B cell (primary cell): ENCODE data around the gene A1CF. TPM values are rescaled to one million over a fixed set of nuclear protein-coding genes. Genes with fewer than 3 reads are reported as not detected.

Source experiments
- ATAC-seq: fragments of 200-7000 bp; cut with Tn5 transposase; one replicate; pipeline ENCODE4 v1.10.0; 2021; ENCODE audit warnings: low read depth, mild to moderate bottlenecking, moderate number of reproducible peaks, moderate library complexity
- CTCF ChIA-PET: fragments of 350-600 bp; sonication (Branson Sonifier 250); formaldehyde crosslinking; loops from one replicate; lab custom pipeline; 2021; ENCODE audit warnings: antibody characterized with exemption, inconsistent platforms; lab: Charles Lee
- POLR2A ChIA-PET: fragments of 350-600 bp; sonication (Branson Sonifier 250); formaldehyde crosslinking; loops from one replicate; lab custom pipeline; 2021; ENCODE audit warnings: antibody characterized with exemption; lab: Charles Lee
- DNase-seq: peaks from one replicate; pipeline ENCODE4 v3.0.0; 2013
- H2AFZ ChIP-seq: 2 replicates; pipeline ENCODE4 v1.6.1; 2012; ENCODE audit warnings: mild to moderate bottlenecking, low read depth, low read length; ENCODE audit not compliant: insufficient read depth, poor library complexity, severe bottlenecking
- H3K27ac ChIP-seq, 2 donors: 1 replicate in 1 of 2; 2 replicates in 1 of 2; pipeline ENCODE4 v1.5.1; 2012 to 2013; ENCODE audit warnings: low read length in 2 of 2, mild to moderate bottlenecking in 2 of 2, moderate library complexity in 1 of 2
- H3K27me3 ChIP-seq, 4 experiments: fragments of 200-600 bp in 1 of 4; sonication (generic) in 1 of 4; replicated peaks in 1 of 4; 1 replicate in 2 of 4; 2 replicates in 2 of 4; pipeline versions ENCODE4 v1.6.1 to v1.7.0; 2013 to 2016; ENCODE audit warnings: low read length in 3 of 4, mild to moderate bottlenecking in 2 of 4, mixed read lengths in 1 of 4, moderate library complexity in 1 of 4; ENCODE audit not compliant: insufficient read depth in 4 of 4, control insufficient read depth in 3 of 4; ENCODE audit errors: control extremely low read depth in 1 of 4
- H3K36me3 ChIP-seq, 2 experiments: replicated peaks in 1 of 2; 1 replicate in 1 of 2; 2 replicates in 1 of 2; pipeline versions ENCODE4 v1.6.1 to v1.7.1; 2013; ENCODE audit warnings: low read length in 1 of 2; ENCODE audit not compliant: insufficient read depth in 2 of 2, control insufficient read depth in 1 of 2; ENCODE audit errors: control extremely low read depth in 1 of 2, extremely low read depth in 1 of 2
- H3K4me1 ChIP-seq, 2 donors: fragments of 200-600 bp in 1 of 2; sonication (generic) in 1 of 2; 1 replicate in 1 of 2; 2 replicates in 1 of 2; pipeline versions ENCODE4 v1.5.1 to v1.6.1; 2013 to 2017; ENCODE audit warnings: low read length in 2 of 2; ENCODE audit not compliant: control insufficient read depth in 2 of 2, insufficient read depth in 2 of 2
- H3K4me2 ChIP-seq: replicated peaks from 2 replicates; pipeline ENCODE3; 2012; ENCODE audit warnings: mild to moderate bottlenecking, low read depth, low read length; ENCODE audit not compliant: poor library complexity, severe bottlenecking
- H3K4me3 ChIP-seq, 5 experiments: fragments of 200-600 bp in 1 of 5; sonication (generic) in 1 of 5; 1 replicate in 3 of 5; 2 replicates in 2 of 5; pipeline versions ENCODE4 v1.5.1 to v1.7.0; 2011 to 2016; ENCODE audit warnings: low read length in 4 of 5, mild to moderate bottlenecking in 4 of 5, low read depth in 2 of 5, control low read depth in 1 of 5, moderate library complexity in 1 of 5; ENCODE audit not compliant: insufficient read depth in 1 of 5; ENCODE audit errors: control extremely low read depth in 1 of 5, extremely low read depth in 1 of 5
- H3K79me2 ChIP-seq: fragments of 200-600 bp; sonication (generic); one replicate; pipeline ENCODE4 v1.6.0; 2016; ENCODE audit warnings: low read length; ENCODE audit not compliant: control insufficient read depth, insufficient read depth
- H3K9ac ChIP-seq: fragments of 200-600 bp; sonication (generic); 2 replicates; pipeline ENCODE4 v1.6.1; 2017; ENCODE audit warnings: mild to moderate bottlenecking, low read length, moderate library complexity
- H3K9me3 ChIP-seq, 3 donors: one replicate each; pipeline versions ENCODE4 v1.6.1 to v1.7.1; 2013; ENCODE audit warnings: low read length in 2 of 3; ENCODE audit not compliant: control insufficient read depth in 2 of 3, insufficient read depth in 1 of 3; ENCODE audit errors: control extremely low read depth in 1 of 3
- H4K20me1 ChIP-seq: 2 replicates; pipeline ENCODE4 v1.6.0; 2012; ENCODE audit warnings: mild to moderate bottlenecking, low read length; ENCODE audit not compliant: insufficient read depth, control insufficient read depth, poor library complexity, severe bottlenecking
- H3K27ac Mint-ChIP-seq: one replicate; pipeline ENCODE4 v1.8.0; 2021; ENCODE audit warnings: mixed read lengths
- H3K27me3 Mint-ChIP-seq: one replicate; pipeline ENCODE4 v1.8.0; 2021; ENCODE audit warnings: mixed read lengths
- H3K4me1 Mint-ChIP-seq: one replicate; pipeline ENCODE4 v1.8.0; 2021; ENCODE audit warnings: mixed read lengths
- H3K4me3 Mint-ChIP-seq: one replicate; pipeline ENCODE4 v1.8.0; 2021; ENCODE audit warnings: mixed read lengths
- H3K9me3 Mint-ChIP-seq: one replicate; pipeline ENCODE4 v1.8.0; 2022; ENCODE audit warnings: mixed read lengths; ENCODE audit not compliant: insufficient read depth
- CTCF ChIP-seq: fragments of 200-600 bp; IDR thresholded peaks from one replicate; pipeline ENCODE4 v1.8.0; 2022; ENCODE audit warnings: antibody characterized with exemption, mild to moderate bottlenecking
- EZH2 ChIP-seq: IDR thresholded peaks from 2 replicates; pipeline ENCODE4 v1.6.1; 2012; ENCODE audit warnings: borderline replicate concordance, low read depth, mild to moderate bottlenecking, moderate library complexity, low read length; ENCODE audit not compliant: insufficient read depth, poor library complexity, severe bottlenecking
- WGBS: methylation state at CpG from one replicate; pipeline ENCODE4 v1.1.5; 2013; ENCODE audit warnings: missing lambda C conversion rate; ENCODE audit not compliant: insufficient coverage; 5-methylcytosine and 5-hydroxymethylcytosine counted together
- intact Hi-C: fragments of 100-400 bp; cut with micrococcal nuclease; formaldehyde crosslinking; loops from one replicate; pipeline ENCODE4 v1.10.0; 2022
- polyA plus RNA-seq: library from polyadenylated mRNA; depleted of rRNA; stranded (reverse); fragments of >200 nt; gene quantifications from 2 replicates; pipeline ENCODE4 v1.2.3, GENCODE V29; 2012
- total RNA-seq, 2 donors: library from RNA; stranded (reverse); fragments of 120-200 nt in 1 of 2; gene quantifications; 1 replicate in 1 of 2; 2 replicates in 1 of 2; pipeline versions ENCODE4 v1.2.3 to v1.2.4, GENCODE V29; 2013 to 2022

Gene A1CF
- total and polyA plus RNA-seq, 2 donors (not counting 1 experiment from before 2014, with no cell fraction given): not detected

GRCh38 chr10:50853557-50853956, 31.9 kb downstream of the A1CF start:
- no peaks in the 10 kb centered on the region for H3K9me3 Mint-ChIP-seq
- intact Hi-C loops: no loop called here
- WGBS: no CpG with 5 or more reads among the region's 3 CpGs
- no peaks in the 10 kb centered on the region for H3K79me2 ChIP-seq
- ChIA-PET POLR2A (no interaction called here), CTCF (no interaction called here)
- H3K4me1 ChIP-seq: no peaks in the 10 kb centered on the region
- no peak for TF ChIP-seq EZH2
- TF ChIP-seq CTCF: no peak
- no peak overlapping the region for H2AFZ ChIP-seq
- H3K27ac Mint-ChIP-seq: no peak overlapping the region
- no peaks in the 10 kb centered on the region for H3K9me3 ChIP-seq
- DNase-seq (no peak), ATAC-seq (no peak)
- no peak overlapping the region for H3K9ac ChIP-seq
- H3K27me3 Mint-ChIP-seq: peaks cover 20% of the 10 kb centered on the region
- H3K27ac ChIP-seq: no peak overlapping the region
- no peak overlapping the region for H3K4me3 Mint-ChIP-seq
- H3K36me3 ChIP-seq: no peaks in the 10 kb centered on the region
- no peak overlapping the region for H3K4me2 ChIP-seq
- H3K4me1 Mint-ChIP-seq: no peaks in the 10 kb centered on the region
- H3K27me3 ChIP-seq: no peaks in the 10 kb centered on the region
- no peak overlapping the region for H3K4me3 ChIP-seq
- H4K20me1 ChIP-seq: no peaks in the 10 kb centered on the region

- intact Hi-C loops: no loop called here
- H4K20me1 ChIP-seq: no peaks in the 10 kb centered on the region
- H3K4me1 ChIP-seq: no peaks in the 10 kb centered on the region
- H3K27ac Mint-ChIP-seq: no peak overlapping the region
- DNase-seq: no peak
- no peak overlapping the region for H3K4me2 ChIP-seq
- H2AFZ ChIP-seq: no peak overlapping the region
- peaks cover 16% of the 10 kb centered on the region for H3K27me3 Mint-ChIP-seq
- H3K27me3 ChIP-seq: no peaks in the 10 kb centered on the region
- TF ChIP-seq EZH2 (no peak), CTCF (no peak)
- 94% methylated on average over 3 of the region's 6 CpGs for WGBS
- H3K9me3 ChIP-seq: no peaks in the 10 kb centered on the region
- no peaks in the 10 kb centered on the region for H3K79me2 ChIP-seq
- no peaks in the 10 kb centered on the region for H3K36me3 ChIP-seq
- no peaks in the 10 kb centered on the region for H3K9me3 Mint-ChIP-seq
- no peaks in the 10 kb centered on the region for H3K4me1 Mint-ChIP-seq
- CTCF ChIA-PET: interaction anchor here (0.6 kb wide), 1 partner anchor 1354 kb away, joined by 4 read pairs; no protein-coding TSS in a partner anchor
- H3K27ac ChIP-seq: no peak overlapping the region
- no peak overlapping the region for H3K4me3 Mint-ChIP-seq
- no peak overlapping the region for H3K9ac ChIP-seq
- no peak for ATAC-seq
- POLR2A ChIA-PET: no interaction called here
- H3K4me3 ChIP-seq: no peak overlapping the region
These were observed 33.3 kb downstream of the A1CF start for GRCh38 chr10:50851884-50852671.
